Psoas muscle (tissue), 8 donors: ENCODE measurements around the gene TMEM179B. TPM values are rescaled to one million over a fixed set of nuclear protein-coding genes. Genes with fewer than 3 reads are reported as not detected.

Experiments
- ATAC-seq, 4 donors: fragments of 200-7000 bp; cut with Tn5 transposase; one replicate each; pipeline ENCODE4 v1.9.1; 2020; ENCODE audit warnings: moderate library complexity in 3 of 4, mild to moderate bottlenecking in 2 of 4
- DNase-seq, 2 donors: peaks; one replicate each; pipeline ENCODE4 v3.0.0-alpha.2; 2020
- H3K27ac ChIP-seq: fragments of 200-600 bp; one replicate; pipeline ENCODE4 v1.8.0; 2022
- H3K27me3 ChIP-seq, 3 donors: fragments of 200-600 bp in 1 of 3; one replicate each; pipeline versions ENCODE4 v1.6.1 to v1.8.0; 2013 to 2022; ENCODE audit warnings: low read length in 2 of 3, mild to moderate bottlenecking in 2 of 3, moderate library complexity in 1 of 3; ENCODE audit not compliant: insufficient read depth in 3 of 3
- H3K36me3 ChIP-seq, 2 donors: fragments of 200-600 bp in 1 of 2; one replicate each; pipeline versions ENCODE4 v1.6.1 to v1.8.0; 2013 to 2022; ENCODE audit warnings: low read depth in 1 of 2, mild to moderate bottlenecking in 1 of 2, moderate library complexity in 1 of 2; ENCODE audit not compliant: insufficient read depth in 1 of 2
- H3K4me1 ChIP-seq: fragments of 200-600 bp; one replicate; pipeline ENCODE4 v1.8.0; 2022
- H3K4me3 ChIP-seq: fragments of 200-600 bp; one replicate; pipeline ENCODE4 v1.8.0; 2022; ENCODE audit warnings: mild to moderate bottlenecking
- H3K9me3 ChIP-seq: fragments of 200-600 bp; one replicate; pipeline ENCODE4 v1.8.0; 2022
- CTCF ChIP-seq: fragments of 200-600 bp; IDR thresholded peaks from one replicate; pipeline ENCODE4 v1.8.0; 2022; ENCODE audit warnings: antibody characterized with exemption
- WGBS, 3 donors: extraction: QIAGEN DNeasy Blood & Tissue Kit; methylation state at CpG; one replicate each; pipeline versions ENCODE4 v1.1.6 to v1.1.7; 2013; 5-methylcytosine and 5-hydroxymethylcytosine counted together
- intact Hi-C, 2 donors: fragments of 100-400 bp; cut with DNase I; formaldehyde crosslinking; loops; one replicate each; pipeline versions ENCODE4 v1.11.0 to v1.14.2; 2022
- polyA plus RNA-seq, 3 donors: library from polyadenylated mRNA; stranded (reverse); fragments of 200-250 nt; gene quantifications; one replicate each; pipeline ENCODE4 v1.2.3, GENCODE V29; 2013
- total RNA-seq, 4 donors: library from RNA; stranded (reverse); fragmentation: NEBNext Ultra II Directional in 2 of 4; extraction: Animal tissue kit (Norgen Biotek cat#: 25700) in 2 of 4; gene quantifications; one replicate each; pipeline versions ENCODE4 v1.2.1 to v1.2.4, GENCODE V29; 2021 to 2023
- donor health status: healthy with polysubstance abuse.
- donor health status: DM: no; HTN: no; CAD: no; lungs with moderate emphysema.
- donor health status: Bipolar disorder and iron deficiency.
- donor health status: healthy.
- donor health status: DM: yes; HTN: yes; CAD: no.
- donor health status: DM: no; HTN: no; CAD: no.
- donor health status: DM: no; HTN: no; CAD: no.
- donor health status: DM: yes; HTN: yes; CAD: no.

Gene TMEM179B
- total and polyA plus RNA-seq, 7 donors = 12.2 to 42.0 (median 18.5) TPM

- peak in 1 of 2 donors; percentile 63 for DNase-seq
- TF ChIP-seq CTCF = no peak
- intact Hi-C loops = no loop called here
- peak; percentile 4 to 35 (median 22) for ATAC-seq
- Histone ChIP-seq H3K4me3 (peak overlapping the region; percentile 86), H3K9me3 (no peaks in the 10 kb centered on the region), H3K27ac (peak overlapping the region; percentile 98), H3K36me3 (peaks cover 10 to 38% of the 10 kb centered on the region in 2 donors), H3K4me1 (peaks cover 27% of the 10 kb centered on the region), H3K27me3 (no peaks in the 10 kb centered on the region)
- 1% methylated on average over 18 of the region's 18 CpGs for WGBS, 3 donors
Observed at GRCh38 chr11:62770778-62771143, 16.4 kb upstream of the TMEM179B start.

- Histone ChIP-seq H3K4me1 (peaks cover 27% of the 10 kb centered on the region), H3K36me3 (peaks cover 4 to 38% of the 10 kb centered on the region in 2 donors), H3K9me3 (no peaks in the 10 kb centered on the region), H3K4me3 (peak within 1 kb of the TSS; percentile 86), H3K27me3 (no peaks in the 10 kb centered on the region), H3K27ac (peak within 1 kb of the TSS; percentile 98)
- WGBS, 3 donors = 1 to 3% (median 2%) methylated on average over 46 to 60 of the region's 60 CpGs
- intact Hi-C loops = no loop called here
- DNase-seq = peak; percentile 98 to 99
- ATAC-seq = peak; percentile 96 to 98 (median 96)
- TF ChIP-seq CTCF = no peak
Observed at GRCh38 chr11:62771144-62772021, 15.8 kb upstream of the TMEM179B start, which contains the start of gene TAF6L. Gene TAF6L (plus strand): TSS chr11:62771396. CDS start chr11:62775784, 4,388 bp downstream.

DNA sequence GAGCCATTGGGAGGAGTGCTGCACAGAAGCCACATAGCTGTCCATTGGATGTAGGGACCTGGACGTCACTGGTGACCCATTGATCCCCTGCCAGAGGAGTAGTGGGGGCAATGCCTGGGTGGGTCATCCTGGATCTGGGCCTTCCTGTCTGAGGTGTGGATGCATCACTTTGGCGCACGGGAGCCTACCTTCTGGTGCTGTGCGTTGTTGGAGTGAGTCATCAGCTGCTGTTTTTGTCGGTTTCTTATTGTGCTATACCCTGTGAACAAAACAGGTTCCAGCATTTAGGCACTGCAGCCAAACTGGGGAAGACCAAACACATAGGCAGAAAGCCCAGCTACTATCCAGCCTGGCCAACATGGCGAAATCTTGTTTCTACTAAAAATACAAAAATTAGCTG lies 12.8 kb upstream of the TMEM179B start:
- Histone ChIP-seq H3K4me1 (peaks cover 24% of the 10 kb centered on the region), H3K27me3 (no peaks in the 10 kb centered on the region), H3K27ac (no peak overlapping the region), H3K36me3 (peaks cover 0 to 45% of the 10 kb centered on the region in 2 donors), H3K4me3 (no peak overlapping the region), H3K9me3 (no peaks in the 10 kb centered on the region)
- WGBS, 3 donors = 86 to 88% (median 87%) methylated on average over 6 of the region's 6 CpGs
- no peak for ATAC-seq
- intact Hi-C loops = no loop called here
- no peak for TF ChIP-seq CTCF
- DNase-seq = no peak

GRCh38 chr11:62775646-62776045 lies 11.6 kb upstream of the TMEM179B start:
- TF ChIP-seq CTCF = no peak
- ATAC-seq (no peak), DNase-seq (no peak)
- Histone ChIP-seq H3K27me3 (no peaks in the 10 kb centered on the region), H3K9me3 (no peaks in the 10 kb centered on the region), H3K4me1 (peaks cover 11% of the 10 kb centered on the region), H3K36me3 (peaks cover 0 to 57% of the 10 kb centered on the region in 2 donors), H3K4me3 (no peak overlapping the region), H3K27ac (no peak overlapping the region)
- intact Hi-C loops = no loop called here
- WGBS, 3 donors = 90 to 91% (median 90%) methylated on average over 17 of the region's 17 CpGs
